ENCODE measurements around the gene KCNK1. TPM values are rescaled to one million over a fixed set of nuclear protein-coding genes. Genes with fewer than 3 reads are reported as not detected.

Gene KCNK1
- total RNA-seq, 2 experiments from 2014 or later = not detected

- H3K27me3 Mint-ChIP-seq = peaks cover 13% of the 10 kb centered on the region
- H3K27ac Mint-ChIP-seq = no peak overlapping the region
- H3K4me3 Mint-ChIP-seq = no peak overlapping the region
- no peaks in the 10 kb centered on the region for H3K36me3 Mint-ChIP-seq (ENCODE audit: low read depth)
- CTCF ChIA-PET = no interaction called here
- H3K4me1 Mint-ChIP-seq (ENCODE audit: low read depth) = no peaks in the 10 kb centered on the region
- ATAC-seq = no peak
- POLR2A ChIA-PET = no interaction called here
- TF ChIP-seq CTCF (IDR thresholded peaks at IDR 0.05) = no peak
- intact Hi-C loops (cut with micrococcal nuclease) = no loop called here
- no peak for DNase-seq
- H3K9me3 Mint-ChIP-seq = no peaks in the 10 kb centered on the region
These were observed 22.0 kb downstream of the KCNK1 start for GRCh38 chr1:233635765-233636502.

DNA sequence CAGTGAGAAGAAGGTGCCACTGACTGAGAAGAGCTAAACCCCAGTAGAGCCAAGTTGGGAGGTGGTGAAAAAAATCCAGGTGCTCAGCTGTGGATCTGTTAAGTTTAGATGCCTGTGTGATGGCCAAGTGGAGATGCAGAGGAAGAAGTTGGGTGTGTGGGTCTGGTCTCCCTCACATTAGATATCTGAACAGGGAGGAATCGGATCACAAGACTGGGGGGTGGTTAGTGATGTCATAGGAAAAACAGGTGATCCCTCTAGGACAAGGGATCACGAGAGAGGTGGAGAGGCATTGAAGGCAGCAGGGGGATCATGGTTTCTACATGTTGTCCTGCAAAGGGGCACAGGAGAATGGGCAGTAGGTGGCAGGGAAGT, 22.6 kb downstream of the KCNK1 start:
- Mint-ChIP-seq H3K4me1 (ENCODE audit: low read depth) (no peaks in the 10 kb centered on the region), H3K36me3 (ENCODE audit: low read depth) (no peaks in the 10 kb centered on the region), H3K9me3 (no peaks in the 10 kb centered on the region), H3K27me3 (peaks cover 13% of the 10 kb centered on the region), H3K27ac (no peak overlapping the region), H3K4me3 (no peak overlapping the region)
- no peak for DNase-seq
- POLR2A ChIA-PET = no interaction called here
- CTCF ChIA-PET = no interaction called here
- no peak for TF ChIP-seq CTCF (IDR thresholded peaks at IDR 0.05)
- intact Hi-C loops (cut with micrococcal nuclease) = no loop called here
- ATAC-seq = no peak

DNA sequence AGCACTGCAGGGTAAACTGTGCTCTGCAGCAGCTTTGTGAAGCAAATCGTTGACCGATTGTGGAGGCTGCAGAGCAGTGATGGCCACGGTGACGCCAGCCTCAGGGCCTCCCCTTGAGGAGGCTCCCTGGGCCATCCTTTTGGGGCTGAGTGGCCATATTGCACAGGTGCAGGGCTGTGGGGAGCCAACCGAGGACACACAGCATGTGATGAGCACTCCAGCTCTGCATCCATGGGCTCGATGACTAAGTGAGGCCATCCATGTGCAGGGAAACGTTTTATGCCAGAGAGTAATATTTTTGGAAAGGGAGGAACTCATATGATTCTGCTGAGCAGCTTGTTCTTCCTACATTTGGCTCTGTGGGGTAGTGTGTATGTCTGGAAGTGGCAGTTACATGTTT, 24.6 kb downstream of the KCNK1 start:
- DNase-seq = no peak
- no peak for ATAC-seq
- H3K36me3 Mint-ChIP-seq (ENCODE audit: low read depth) = no peaks in the 10 kb centered on the region
- intact Hi-C loops (cut with micrococcal nuclease) = no loop called here
- no peak overlapping the region for H3K4me3 Mint-ChIP-seq
- no peak for TF ChIP-seq CTCF (IDR thresholded peaks at IDR 0.05)
- ChIA-PET POLR2A (no interaction called here), CTCF (no interaction called here)
- H3K4me1 Mint-ChIP-seq (ENCODE audit: low read depth) = no peaks in the 10 kb centered on the region
- H3K27ac Mint-ChIP-seq = no peak overlapping the region
- no peaks in the 10 kb centered on the region for H3K9me3 Mint-ChIP-seq
- H3K27me3 Mint-ChIP-seq = peaks cover 11% of the 10 kb centered on the region

DNA sequence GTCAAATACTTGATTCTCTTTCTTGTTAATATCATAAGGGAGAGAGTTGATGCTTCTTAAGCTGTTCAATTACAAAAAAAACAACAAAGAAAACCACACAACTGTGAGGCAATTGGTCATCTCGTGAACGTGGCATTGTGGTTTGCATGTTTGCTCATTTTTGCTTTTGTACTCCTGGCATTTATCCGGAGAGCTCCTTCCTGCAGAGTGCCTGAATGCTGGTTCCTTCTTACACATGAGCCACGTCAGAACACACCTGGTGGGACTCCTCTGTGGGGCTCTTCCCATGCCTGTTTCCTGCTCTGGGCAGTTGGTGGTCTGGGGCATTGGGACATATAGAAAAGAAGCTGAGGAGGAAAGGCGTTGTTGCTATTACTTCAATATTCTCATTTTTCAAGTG, 25.7 kb downstream of the KCNK1 start:
- no peak overlapping the region for H3K4me3 Mint-ChIP-seq
- no peak for TF ChIP-seq CTCF (IDR thresholded peaks at IDR 0.05)
- no peaks in the 10 kb centered on the region for H3K4me1 Mint-ChIP-seq (ENCODE audit: low read depth)
- intact Hi-C loops (cut with micrococcal nuclease) = no loop called here
- H3K36me3 Mint-ChIP-seq (ENCODE audit: low read depth) = no peaks in the 10 kb centered on the region
- DNase-seq (no peak), ATAC-seq (no peak)
- peaks cover 9% of the 10 kb centered on the region for H3K27me3 Mint-ChIP-seq
- CTCF ChIA-PET = no interaction called here
- H3K9me3 Mint-ChIP-seq = no peaks in the 10 kb centered on the region
- H3K27ac Mint-ChIP-seq = no peak overlapping the region
- POLR2A ChIA-PET = no interaction called here

GRCh38 chr1:233640179-233640578, 26.3 kb downstream of the KCNK1 start:
- intact Hi-C loops (cut with micrococcal nuclease) = no loop called here
- H3K4me1 Mint-ChIP-seq (ENCODE audit: low read depth) = no peaks in the 10 kb centered on the region
- H3K4me3 Mint-ChIP-seq = no peak overlapping the region
- ChIA-PET POLR2A (no interaction called here), CTCF (no interaction called here)
- no peak for TF ChIP-seq CTCF (IDR thresholded peaks at IDR 0.05)
- ATAC-seq (no peak), DNase-seq (no peak)
- no peak overlapping the region for H3K27ac Mint-ChIP-seq
- no peaks in the 10 kb centered on the region for H3K36me3 Mint-ChIP-seq (ENCODE audit: low read depth)
- H3K27me3 Mint-ChIP-seq = peaks cover 9% of the 10 kb centered on the region
- no peaks in the 10 kb centered on the region for H3K9me3 Mint-ChIP-seq

All from activated CD8-positive, alpha-beta T cell treated with anti-CD3 and anti-CD28 coated beads for 36 hours (primary cell).